WTC11 (cell line): Measurements from ENCODE around the gene CHRM5. TPM values are rescaled to one million over a fixed set of nuclear protein-coding genes. Genes with fewer than 3 reads are reported as not detected.

ENCODE experiments used
- ATAC-seq: fragments of 200-7000 bp; cut with Tn5 transposase; 2 replicates; pipeline ENCODE4 v1.10.0; 2021; ENCODE audit warnings: mild to moderate bottlenecking, moderate library complexity
- CTCF ChIA-PET: fragments of 300-600 bp; sonication (Branson Sonifier 250); formaldehyde crosslinking; loops from one replicate; lab custom pipeline; 2021; ENCODE audit warnings: antibody characterized with exemption; lab: Charles Lee
- POLR2A ChIA-PET: fragments of 350-600 bp; sonication (Branson Sonifier 250); formaldehyde crosslinking; loops from one replicate; lab custom pipeline; 2021; ENCODE audit warnings: antibody characterized with exemption; lab: Charles Lee
- DNase-seq: peaks from one replicate; pipeline ENCODE4 v3.0.0; 2021; ENCODE audit warnings: low spot score
- H3K27ac Mint-ChIP-seq: 2 replicates; pipeline ENCODE4 v1.8.0; 2021; ENCODE audit warnings: mixed read lengths
- H3K27me3 Mint-ChIP-seq: 2 replicates; pipeline ENCODE4 v1.8.0; 2021; ENCODE audit warnings: low read depth, mild to moderate bottlenecking, moderate library complexity, mixed read lengths
- H3K36me3 Mint-ChIP-seq: 2 replicates; pipeline ENCODE4 v1.8.0; 2021; ENCODE audit warnings: mixed read lengths
- H3K4me1 Mint-ChIP-seq: 2 replicates; pipeline ENCODE4 v1.8.0; 2022; ENCODE audit warnings: mixed read lengths
- H3K4me3 Mint-ChIP-seq: 2 replicates; pipeline ENCODE4 v1.8.0; 2021; ENCODE audit warnings: mild to moderate bottlenecking, moderate library complexity, mixed read lengths
- H3K9me3 Mint-ChIP-seq: 2 replicates; pipeline ENCODE4 v1.8.0; 2021; ENCODE audit warnings: mixed read lengths
- ARID4B ChIP-seq: sonication (generic); formaldehyde crosslinking; IDR thresholded peaks from 2 replicates; pipeline ENCODE4 v1.8.0; 2023; ENCODE audit warnings: missing genetic modification reagents, mild to moderate bottlenecking, borderline replicate concordance
- ATF1 ChIP-seq: sonication (generic); formaldehyde crosslinking; IDR thresholded peaks from 2 replicates; pipeline ENCODE4 v1.8.1; 2023; ENCODE audit warnings: mild to moderate bottlenecking, moderate library complexity, missing genetic modification reagents
- FOXJ3 ChIP-seq: sonication (generic); formaldehyde crosslinking; IDR thresholded peaks from 2 replicates; pipeline ENCODE4 v1.9.0; 2021; ENCODE audit warnings: missing genetic modification reagents, mild to moderate bottlenecking, borderline replicate concordance
- FOXK1 ChIP-seq: sonication (generic); formaldehyde crosslinking; IDR thresholded peaks from 2 replicates; pipeline ENCODE4 v1.8.0; 2022; ENCODE audit warnings: mild to moderate bottlenecking, moderate library complexity, missing genetic modification reagents
- IRF2 ChIP-seq: sonication (generic); formaldehyde crosslinking; IDR thresholded peaks from 2 replicates; pipeline ENCODE4 v1.8.0; 2022; ENCODE audit warnings: low read depth, missing genetic modification reagents, borderline replicate concordance
- MAX ChIP-seq: sonication (generic); formaldehyde crosslinking; IDR thresholded peaks from 2 replicates; pipeline ENCODE4 v1.8.0; 2022; ENCODE audit warnings: mild to moderate bottlenecking, missing genetic modification reagents
- MLX ChIP-seq: sonication (generic); formaldehyde crosslinking; IDR thresholded peaks from 2 replicates; pipeline ENCODE4 v1.8.1; 2023; ENCODE audit warnings: mild to moderate bottlenecking, missing genetic modification reagents, moderate library complexity
- NFATC4 ChIP-seq: fragments of 250-450 bp; sonication (Bioruptor Pico); IDR thresholded peaks from 2 replicates; pipeline ENCODE4 v1.9.0; 2021; ENCODE audit warnings: mild to moderate bottlenecking
- SMAD3 ChIP-seq: sonication (generic); formaldehyde crosslinking; IDR thresholded peaks from 2 replicates; pipeline ENCODE4 v1.8.0; 2022; ENCODE audit warnings: missing genetic modification reagents, mild to moderate bottlenecking, borderline replicate concordance
- SOX15 ChIP-seq: fragments of 250-450 bp; sonication (Bioruptor Pico); IDR thresholded peaks from 2 replicates; pipeline ENCODE4 v1.9.0; 2021; ENCODE audit warnings: mild to moderate bottlenecking
- TCF7 ChIP-seq: sonication (generic); formaldehyde crosslinking; IDR thresholded peaks from 2 replicates; pipeline ENCODE4 v1.8.0; 2022; ENCODE audit warnings: mild to moderate bottlenecking, low read depth, missing genetic modification reagents, moderate library complexity
- TEAD1 ChIP-seq: sonication (generic); formaldehyde crosslinking; IDR thresholded peaks from 2 replicates; pipeline ENCODE4 v1.8.0; 2022; ENCODE audit warnings: mild to moderate bottlenecking, missing genetic modification reagents
- ZBTB21 ChIP-seq: sonication (generic); formaldehyde crosslinking; IDR thresholded peaks from 2 replicates; pipeline ENCODE4 v1.8.1; 2023; ENCODE audit warnings: mild to moderate bottlenecking, missing genetic modification reagents, borderline replicate concordance
- ZMAT4 ChIP-seq: fragments of 250-450 bp; sonication (Bioruptor Pico); IDR thresholded peaks from 2 replicates; pipeline ENCODE4 v1.9.0; 2021; ENCODE audit warnings: mild to moderate bottlenecking
- ZNF138 ChIP-seq: sonication (generic); formaldehyde crosslinking; conservative IDR thresholded peaks from 2 replicates; pipeline ENCODE4 v1.8.1; 2022; ENCODE audit warnings: mild to moderate bottlenecking, moderate library complexity, missing genetic modification reagents
- ZNF263 ChIP-seq: sonication (generic); formaldehyde crosslinking; IDR thresholded peaks from 2 replicates; pipeline ENCODE4 v1.8.1; 2022; ENCODE audit warnings: low read depth, mild to moderate bottlenecking, moderate library complexity, missing genetic modification reagents
- ZNF317 ChIP-seq: sonication (generic); formaldehyde crosslinking; IDR thresholded peaks from 2 replicates; pipeline ENCODE4 v1.8.1; 2023; ENCODE audit warnings: low read depth, mild to moderate bottlenecking, moderate library complexity, missing genetic modification reagents, borderline replicate concordance
- total RNA-seq: library from RNA; stranded (reverse); gene quantifications from 3 replicates; pipeline ENCODE4 v1.2.3, GENCODE V29; 2021
- TF ChIP-seq, protein P1 (sequence below): sonication (generic); formaldehyde crosslinking; IDR thresholded peaks from 2 replicates; pipeline ENCODE4 v1.8.1; 2023; ENCODE audit warnings: mild to moderate bottlenecking, missing genetic modification reagents, borderline replicate concordance
- TF ChIP-seq, protein P2 (sequence below): fragments of 250-450 bp; sonication (Bioruptor Pico); IDR thresholded peaks from 2 replicates; pipeline ENCODE4 v1.9.0; 2021; ENCODE audit warnings: mild to moderate bottlenecking, borderline replicate concordance

The CHRM5 gene
- total RNA-seq, 1 experiment from 2014 or later, result not detected

GRCh38 chr15:33959844-33960548 lies 8.3 kb upstream of the CHRM5 start (continued):
- TF ChIP-seq MLX (CRISPR knock-in tag) (no peak), MAX (CRISPR knock-in tag) (no peak)
- TF ChIP-seq, protein P1, sequence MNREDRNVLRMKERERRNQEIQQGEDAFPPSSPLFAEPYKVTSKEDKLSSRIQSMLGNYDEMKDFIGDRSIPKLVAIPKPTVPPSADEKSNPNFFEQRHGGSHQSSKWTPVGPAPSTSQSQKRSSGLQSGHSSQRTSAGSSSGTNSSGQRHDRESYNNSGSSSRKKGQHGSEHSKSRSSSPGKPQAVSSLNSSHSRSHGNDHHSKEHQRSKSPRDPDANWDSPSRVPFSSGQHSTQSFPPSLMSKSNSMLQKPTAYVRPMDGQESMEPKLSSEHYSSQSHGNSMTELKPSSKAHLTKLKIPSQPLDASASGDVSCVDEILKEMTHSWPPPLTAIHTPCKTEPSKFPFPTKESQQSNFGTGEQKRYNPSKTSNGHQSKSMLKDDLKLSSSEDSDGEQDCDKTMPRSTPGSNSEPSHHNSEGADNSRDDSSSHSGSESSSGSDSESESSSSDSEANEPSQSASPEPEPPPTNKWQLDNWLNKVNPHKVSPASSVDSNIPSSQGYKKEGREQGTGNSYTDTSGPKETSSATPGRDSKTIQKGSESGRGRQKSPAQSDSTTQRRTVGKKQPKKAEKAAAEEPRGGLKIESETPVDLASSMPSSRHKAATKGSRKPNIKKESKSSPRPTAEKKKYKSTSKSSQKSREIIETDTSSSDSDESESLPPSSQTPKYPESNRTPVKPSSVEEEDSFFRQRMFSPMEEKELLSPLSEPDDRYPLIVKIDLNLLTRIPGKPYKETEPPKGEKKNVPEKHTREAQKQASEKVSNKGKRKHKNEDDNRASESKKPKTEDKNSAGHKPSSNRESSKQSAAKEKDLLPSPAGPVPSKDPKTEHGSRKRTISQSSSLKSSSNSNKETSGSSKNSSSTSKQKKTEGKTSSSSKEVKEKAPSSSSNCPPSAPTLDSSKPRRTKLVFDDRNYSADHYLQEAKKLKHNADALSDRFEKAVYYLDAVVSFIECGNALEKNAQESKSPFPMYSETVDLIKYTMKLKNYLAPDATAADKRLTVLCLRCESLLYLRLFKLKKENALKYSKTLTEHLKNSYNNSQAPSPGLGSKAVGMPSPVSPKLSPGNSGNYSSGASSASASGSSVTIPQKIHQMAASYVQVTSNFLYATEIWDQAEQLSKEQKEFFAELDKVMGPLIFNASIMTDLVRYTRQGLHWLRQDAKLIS (CRISPR knock-in tag), result no peak

- Mint-ChIP-seq H3K4me1 (no peaks in the 10 kb centered on the region), H3K4me3 (no peak overlapping the region), H3K27ac (no peak overlapping the region), H3K27me3 (no peaks in the 10 kb centered on the region), H3K36me3 (no peaks in the 10 kb centered on the region), H3K9me3 (no peaks in the 10 kb centered on the region)
- ChIA-PET CTCF (no interaction called here), POLR2A (no interaction called here)
- ATAC-seq (no peak), DNase-seq (no peak)
- TF ChIP-seq IRF2 (no peak), TCF7 (CRISPR knock-in tag) (no peak), ZNF317 (CRISPR knock-in tag) (no peak), FOXK1 (CRISPR knock-in tag) (no peak), TEAD1 (CRISPR knock-in tag) (no peak), MLX (CRISPR knock-in tag) (no peak), SOX15 (no peak), NFATC4 (CRISPR knock-in tag) (no peak), ZMAT4 (CRISPR knock-in tag) (no peak), ARID4B (CRISPR knock-in tag) (no peak), ZNF263 (no peak), ZBTB21 (no peak), FOXJ3 (CRISPR knock-in tag) (no peak), ZNF138 (CRISPR knock-in tag) (no peak), SMAD3 (CRISPR knock-in tag) (no peak), ATF1 (no peak)
- TF ChIP-seq, protein P2, sequence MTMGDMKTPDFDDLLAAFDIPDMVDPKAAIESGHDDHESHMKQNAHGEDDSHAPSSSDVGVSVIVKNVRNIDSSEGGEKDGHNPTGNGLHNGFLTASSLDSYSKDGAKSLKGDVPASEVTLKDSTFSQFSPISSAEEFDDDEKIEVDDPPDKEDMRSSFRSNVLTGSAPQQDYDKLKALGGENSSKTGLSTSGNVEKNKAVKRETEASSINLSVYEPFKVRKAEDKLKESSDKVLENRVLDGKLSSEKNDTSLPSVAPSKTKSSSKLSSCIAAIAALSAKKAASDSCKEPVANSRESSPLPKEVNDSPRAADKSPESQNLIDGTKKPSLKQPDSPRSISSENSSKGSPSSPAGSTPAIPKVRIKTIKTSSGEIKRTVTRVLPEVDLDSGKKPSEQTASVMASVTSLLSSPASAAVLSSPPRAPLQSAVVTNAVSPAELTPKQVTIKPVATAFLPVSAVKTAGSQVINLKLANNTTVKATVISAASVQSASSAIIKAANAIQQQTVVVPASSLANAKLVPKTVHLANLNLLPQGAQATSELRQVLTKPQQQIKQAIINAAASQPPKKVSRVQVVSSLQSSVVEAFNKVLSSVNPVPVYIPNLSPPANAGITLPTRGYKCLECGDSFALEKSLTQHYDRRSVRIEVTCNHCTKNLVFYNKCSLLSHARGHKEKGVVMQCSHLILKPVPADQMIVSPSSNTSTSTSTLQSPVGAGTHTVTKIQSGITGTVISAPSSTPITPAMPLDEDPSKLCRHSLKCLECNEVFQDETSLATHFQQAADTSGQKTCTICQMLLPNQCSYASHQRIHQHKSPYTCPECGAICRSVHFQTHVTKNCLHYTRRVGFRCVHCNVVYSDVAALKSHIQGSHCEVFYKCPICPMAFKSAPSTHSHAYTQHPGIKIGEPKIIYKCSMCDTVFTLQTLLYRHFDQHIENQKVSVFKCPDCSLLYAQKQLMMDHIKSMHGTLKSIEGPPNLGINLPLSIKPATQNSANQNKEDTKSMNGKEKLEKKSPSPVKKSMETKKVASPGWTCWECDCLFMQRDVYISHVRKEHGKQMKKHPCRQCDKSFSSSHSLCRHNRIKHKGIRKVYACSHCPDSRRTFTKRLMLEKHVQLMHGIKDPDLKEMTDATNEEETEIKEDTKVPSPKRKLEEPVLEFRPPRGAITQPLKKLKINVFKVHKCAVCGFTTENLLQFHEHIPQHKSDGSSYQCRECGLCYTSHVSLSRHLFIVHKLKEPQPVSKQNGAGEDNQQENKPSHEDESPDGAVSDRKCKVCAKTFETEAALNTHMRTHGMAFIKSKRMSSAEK (CRISPR knock-in tag), result no peak
Observed at GRCh38 chr15:33960549-33960935, 7.8 kb upstream of the CHRM5 start.
